DMS 273 (cell line): Measurements from ENCODE around the gene SPINK8.
"Not testable (repeated sequence)": the region's sequence is repeated elsewhere in the genome, so short reads cannot be mapped to it uniquely, and the experiment has no call there.

Source experiments
- DNase-seq: peaks from one replicate; lab custom pipeline; 2025; ENCODE audit not compliant: unreplicated experiment; lab: John Stamatoyannopoulos, UW

SPINK8 gene

DNA sequence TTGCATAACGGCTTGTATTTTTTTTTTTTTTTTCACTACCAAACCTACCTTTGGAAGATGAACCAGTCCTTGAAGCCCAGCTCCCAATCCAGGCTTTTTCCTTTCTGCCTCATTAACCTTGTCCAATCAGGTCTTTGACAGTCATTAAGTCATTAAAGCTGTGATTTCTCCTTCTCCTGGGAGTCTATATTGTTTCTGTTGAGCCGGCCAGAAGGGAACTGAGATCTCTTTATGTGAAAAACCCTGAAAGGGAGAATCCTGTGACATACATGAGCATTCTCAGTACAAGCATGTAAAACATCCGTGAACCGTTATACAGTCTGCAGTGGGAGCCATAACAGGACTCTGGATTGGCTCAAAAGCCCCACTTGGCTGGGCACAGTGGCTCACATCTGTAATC, 52.6 kb downstream of the SPINK8 start:
- no peak for DNase-seq

DNA sequence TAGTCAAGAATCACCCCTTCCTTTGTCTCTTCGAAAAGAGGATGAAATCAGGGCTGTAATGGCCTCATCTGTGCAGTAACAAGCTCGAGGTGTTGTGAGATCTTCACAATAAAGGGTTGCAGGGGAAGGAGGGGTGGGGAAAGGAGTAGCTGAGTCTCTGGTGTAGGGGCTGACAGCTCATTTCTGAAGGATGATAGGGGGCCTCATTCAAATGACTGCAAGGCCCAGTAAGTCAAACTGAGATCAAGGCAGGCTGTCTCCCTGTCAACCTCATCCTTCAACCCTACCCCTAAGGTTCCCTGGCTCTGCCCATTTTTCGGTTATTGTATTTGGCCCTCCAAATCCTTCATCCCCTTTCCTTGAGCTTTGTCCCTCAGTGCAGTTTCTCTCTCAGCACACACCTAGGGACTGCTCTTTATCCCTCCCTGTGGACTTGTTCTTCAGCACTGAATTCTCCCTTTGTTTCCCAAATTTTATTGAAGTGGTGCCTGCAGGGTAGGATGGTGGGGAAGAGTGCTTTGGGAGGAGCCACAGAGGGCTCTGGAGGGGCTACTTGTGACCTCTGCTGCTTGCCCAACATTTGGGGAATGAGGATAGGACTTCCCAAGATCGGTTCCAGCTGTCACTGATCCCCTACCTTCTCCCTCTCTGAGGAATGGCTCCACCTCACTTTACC, 54.4 kb downstream of the SPINK8 start:
- DNase-seq, result no peak

- DNase-seq, result no peak
These were observed 56.4 kb downstream of the SPINK8 start for GRCh38 chr3:48276911-48277641.

DNA sequence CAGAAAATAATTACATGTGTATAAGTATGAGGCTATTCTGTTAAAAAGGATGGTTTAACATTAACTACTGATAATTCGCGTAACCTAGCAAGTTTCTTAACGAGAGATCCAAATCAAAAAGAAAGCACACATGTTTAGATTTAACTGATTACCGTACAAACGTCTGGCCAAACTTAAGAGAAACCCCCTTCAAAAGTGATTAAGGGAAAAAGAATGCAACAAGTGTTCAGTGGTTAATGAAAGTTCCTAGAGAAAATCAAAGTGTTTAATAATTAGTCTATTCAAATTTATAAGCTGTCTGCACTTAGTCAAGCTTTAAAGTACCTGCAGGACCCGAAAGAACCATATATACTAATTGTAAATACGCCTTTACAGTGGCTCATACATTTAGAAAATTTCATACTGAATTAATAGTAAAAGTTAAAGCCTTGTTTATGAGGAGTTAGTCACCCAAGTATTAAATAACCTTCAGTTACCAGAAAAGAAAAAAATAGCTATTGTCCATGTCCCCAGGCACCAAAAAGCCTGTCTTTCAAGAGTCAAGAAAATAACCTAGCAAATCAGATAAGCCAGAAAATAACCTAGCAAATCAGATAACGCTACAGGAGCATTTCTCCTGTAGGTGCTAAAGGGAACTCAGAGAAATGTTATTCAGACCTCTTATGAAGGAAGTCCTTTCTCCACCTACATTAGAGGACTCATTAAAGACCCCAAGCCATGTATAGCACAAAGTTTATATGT, 58.0 kb downstream of the SPINK8 start:
- no peak for DNase-seq

DNA sequence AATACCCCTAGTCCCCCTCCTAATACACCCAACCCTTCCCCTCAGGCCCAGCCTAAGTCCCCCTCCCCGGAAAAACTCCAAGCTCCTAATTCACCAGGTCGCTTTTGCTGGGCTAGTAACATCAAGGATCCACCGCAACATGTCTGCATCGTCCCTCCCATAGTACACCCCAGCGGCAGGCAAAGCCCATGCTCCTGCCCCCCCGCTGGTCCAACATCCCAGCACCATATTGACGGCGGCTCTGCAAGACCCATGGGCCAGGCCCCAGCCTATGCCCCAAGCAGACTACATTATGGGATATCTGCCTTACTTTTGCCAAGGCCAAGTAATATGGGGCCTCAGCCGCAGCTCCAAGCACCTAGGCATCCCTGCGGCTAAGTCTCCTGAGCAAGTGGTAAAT, 59.0 kb downstream of the SPINK8 start:
- no peak for DNase-seq

DNA sequence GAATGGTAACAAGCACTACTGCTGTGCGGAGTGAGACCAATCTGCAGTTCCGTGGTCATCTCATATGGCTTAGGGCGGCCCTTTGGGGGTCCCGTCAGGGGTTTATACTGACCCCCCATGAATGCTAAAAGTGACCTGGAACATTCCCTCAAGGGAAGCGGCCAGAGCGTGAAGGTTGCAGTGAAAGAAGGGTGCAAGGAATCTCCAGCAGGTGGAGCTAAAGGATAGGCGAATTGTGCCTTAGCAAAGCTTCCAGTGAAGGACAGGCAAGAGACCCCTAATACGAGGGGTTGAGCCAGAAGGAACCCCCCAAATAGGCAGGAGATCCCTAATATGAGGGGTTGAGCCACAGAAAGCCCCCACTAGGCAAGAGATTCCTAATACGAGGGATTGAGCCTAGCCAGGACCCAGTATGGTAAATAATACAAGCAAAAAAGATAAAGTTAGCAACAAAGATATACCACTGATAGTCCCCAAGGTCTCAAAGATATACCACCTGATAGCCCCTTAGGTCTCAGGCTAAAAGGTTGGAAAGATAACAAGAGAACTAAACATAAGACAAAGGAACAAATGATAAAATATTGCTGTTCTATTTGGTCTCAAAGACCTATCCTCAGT, 59.8 kb downstream of the SPINK8 start:
- peak; percentile 79 for DNase-seq

DNA sequence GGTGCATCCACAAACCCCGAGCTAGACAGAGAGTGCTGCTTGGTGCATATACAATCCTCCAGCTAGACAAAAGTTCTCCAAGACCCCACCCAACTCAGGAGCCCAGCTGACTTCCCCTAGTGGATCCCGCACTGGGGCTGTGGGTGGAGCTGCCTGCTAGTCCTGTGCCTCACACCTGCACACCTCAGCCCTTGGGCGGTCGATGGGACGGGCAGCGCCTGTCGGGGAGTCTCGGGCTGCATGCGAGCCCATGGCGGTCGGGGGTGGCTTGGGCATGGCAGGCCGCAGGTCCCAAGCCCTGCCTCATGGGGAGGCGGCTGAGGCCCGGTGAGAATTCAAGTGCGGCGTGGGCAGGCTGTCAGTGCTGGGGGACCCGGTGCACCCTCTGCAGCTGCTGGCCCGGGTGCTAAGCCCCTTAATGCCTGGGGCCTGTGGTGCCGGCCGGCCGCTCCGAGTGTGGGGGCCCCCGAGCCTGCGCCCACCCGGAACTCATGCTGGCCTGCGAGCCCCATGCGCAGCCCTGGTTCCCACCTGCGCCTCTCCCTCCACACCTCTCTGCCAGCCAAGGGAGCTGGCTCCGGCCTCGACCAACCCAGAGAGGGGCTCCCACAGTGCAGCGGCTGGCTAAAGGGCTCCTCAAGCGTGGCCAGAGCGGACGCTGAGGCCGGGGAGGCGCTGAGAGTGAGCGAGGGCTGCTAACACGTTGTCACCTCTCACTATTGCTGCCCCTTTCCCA, 61.5 kb downstream of the SPINK8 start:
- no peak for DNase-seq

GRCh38 chr3:48271223-48271622, 62.2 kb downstream of the SPINK8 start:
- DNase-seq, result not testable (repeated sequence)

DNA sequence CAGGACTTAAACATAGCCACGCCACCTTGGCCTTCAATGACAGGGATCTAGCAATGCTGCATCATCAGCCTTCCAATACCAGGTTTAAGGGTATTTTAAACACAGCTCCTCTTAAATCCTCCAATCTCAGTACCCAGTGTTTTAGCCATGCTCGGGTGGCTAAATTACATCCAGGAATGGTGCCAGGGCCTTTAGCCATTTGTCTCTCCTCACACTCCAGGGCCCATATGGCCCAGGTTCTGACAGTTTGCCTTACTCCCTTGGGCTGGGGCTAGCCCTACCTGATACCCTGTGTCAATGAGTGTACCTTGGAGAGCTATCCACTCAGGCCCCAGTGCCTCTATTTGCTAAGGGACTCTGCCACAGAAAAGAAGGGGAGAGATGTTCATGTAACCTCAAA, 63.2 kb downstream of the SPINK8 start:
- DNase-seq, result peak; percentile 43

DNA sequence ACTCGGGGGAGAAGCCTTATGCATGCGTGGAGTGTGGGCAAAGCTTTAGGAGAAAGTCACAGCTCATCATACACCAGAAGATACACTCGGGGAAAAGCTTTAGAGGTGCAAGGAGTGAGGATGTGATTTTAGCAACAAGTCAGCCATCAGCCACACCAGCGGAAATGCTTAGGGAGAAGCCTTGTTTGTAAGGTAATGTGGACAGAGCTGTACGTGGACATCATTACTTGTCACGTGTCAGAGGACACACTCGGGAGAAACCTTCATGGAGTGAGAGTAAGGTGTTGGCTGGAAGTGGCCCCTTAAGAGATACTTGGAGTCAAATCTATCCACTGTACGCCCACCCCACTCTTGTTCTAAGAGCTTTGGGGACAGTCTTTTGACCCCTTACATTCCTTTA, 63.9 kb downstream of the SPINK8 start:
- DNase-seq, result no peak

- no peak for DNase-seq
These were observed 64.4 kb downstream of the SPINK8 start for GRCh38 chr3:48268936-48269561.

- DNase-seq, result no peak
These were observed 65.0 kb downstream of the SPINK8 start for GRCh38 chr3:48268381-48268935.

GRCh38 chr3:48267782-48268181, 65.7 kb downstream of the SPINK8 start:
- DNase-seq, result no peak

DNA sequence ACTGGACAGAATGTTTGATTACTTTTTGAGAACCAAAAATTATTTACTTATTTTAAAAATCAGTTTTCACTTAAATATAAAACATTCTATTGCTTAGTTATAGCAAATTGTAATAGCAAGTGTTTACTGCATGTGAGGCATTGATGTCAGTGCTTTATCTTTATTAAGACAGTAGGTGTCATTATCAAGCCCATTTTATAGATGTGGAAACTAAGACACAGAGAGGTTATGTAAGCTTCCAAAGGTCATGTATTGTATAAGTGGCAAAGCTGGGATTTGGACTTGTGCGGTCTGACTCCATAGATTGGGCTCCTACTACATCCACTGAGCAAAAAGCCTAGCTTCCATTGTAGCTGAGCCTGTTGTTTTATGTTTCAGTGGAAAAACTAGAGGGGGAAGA, 74.9 kb downstream of the SPINK8 start:
- no peak for DNase-seq
